ENCODE results near the gene CSK.

The CSK gene

GRCh38 chr15:74802862-74803447 is 21.1 kb downstream of the CSK start:
- DNase-seq, result no peak

DNA sequence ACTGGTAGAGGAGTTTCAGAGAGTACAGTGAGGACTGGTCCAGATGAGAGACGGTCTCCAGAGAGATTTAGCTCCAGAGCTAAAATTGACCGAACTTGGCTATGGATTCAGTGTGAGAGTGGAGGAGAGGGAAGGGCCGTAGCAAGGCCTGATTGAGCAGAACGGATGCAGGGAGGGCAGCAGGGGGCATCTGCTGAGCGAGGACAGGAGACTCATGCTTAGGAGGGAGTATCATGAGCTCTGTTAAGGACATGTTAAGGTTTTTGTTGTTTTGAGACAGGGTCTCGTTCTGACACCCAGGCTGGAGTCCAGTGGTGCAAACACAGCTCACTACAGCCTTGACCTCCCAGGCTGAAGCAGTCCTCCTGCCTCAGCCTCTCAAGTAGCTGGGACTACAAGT is 23.1 kb downstream of the CSK start:
- no peak for DNase-seq

- no peak for DNase-seq
Measured at GRCh38 chr15:74807282-74807681, 25.4 kb downstream of the CSK start.

DNA sequence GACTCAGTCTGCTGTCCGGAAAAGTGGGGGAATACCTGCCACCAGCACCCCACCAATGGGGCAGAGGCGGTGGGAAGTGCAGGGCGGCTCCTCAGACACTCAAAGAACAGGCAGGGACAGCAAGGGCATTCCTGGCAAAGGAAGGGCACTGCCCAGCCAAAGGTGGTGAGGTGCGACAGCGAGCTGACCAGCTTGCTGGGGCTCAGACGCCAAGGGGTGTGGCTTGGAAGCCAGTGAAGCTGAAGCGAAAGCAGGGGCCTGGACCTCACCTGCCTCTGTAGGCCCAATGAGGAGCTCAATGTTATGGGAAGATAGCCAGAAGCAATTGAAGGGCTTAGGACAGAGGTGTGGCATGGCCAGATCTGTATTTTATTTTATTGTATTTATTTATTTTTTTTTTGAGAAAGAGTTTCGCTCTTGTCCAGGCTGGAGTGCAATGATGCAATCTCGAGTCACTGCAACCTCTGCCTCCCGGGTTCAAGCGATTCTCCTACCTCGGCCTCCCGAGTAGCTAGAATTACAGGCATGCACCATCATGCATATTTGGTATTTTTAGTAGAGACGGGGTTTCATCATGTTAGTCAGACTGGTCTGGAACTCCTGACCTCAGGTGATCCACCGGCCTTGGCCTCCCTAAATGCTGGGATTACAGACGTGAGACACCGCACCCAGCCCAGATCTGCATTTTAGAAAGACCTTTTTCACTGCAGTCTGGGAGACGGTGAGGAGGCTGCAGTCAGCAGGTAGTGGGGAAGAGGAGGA is 26.4 kb downstream of the CSK start:
- no peak for DNase-seq

DNA sequence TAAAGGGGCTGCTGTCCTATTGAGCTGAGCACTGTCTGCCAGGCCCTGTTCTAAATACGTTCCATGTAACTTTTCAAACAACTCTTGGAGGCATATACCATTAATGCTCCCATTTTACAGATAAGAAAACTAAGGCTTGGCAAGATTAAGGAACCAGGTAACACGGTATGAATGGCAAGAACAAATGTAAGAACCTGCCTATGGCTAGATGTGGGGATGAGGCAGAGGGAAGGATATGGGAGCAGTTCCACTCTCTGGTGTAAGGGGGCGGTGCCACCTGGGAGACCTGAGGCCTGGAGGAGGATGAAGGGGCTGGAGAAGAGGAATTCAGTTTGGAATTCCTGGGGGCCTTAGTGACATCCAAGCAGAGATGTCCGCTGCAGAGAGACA is 27.0 kb downstream of the CSK start:
- no peak for DNase-seq

- no peak for DNase-seq
Measured at GRCh38 chr15:74809242-74809641, 27.4 kb downstream of the CSK start.

- no peak for DNase-seq
Measured at GRCh38 chr15:74809956-74810355, 28.1 kb downstream of the CSK start.

GRCh38 chr15:74812533-74812932 is 30.7 kb downstream of the CSK start, which contains the start of gene LMAN1L:
Gene LMAN1L, plus strand, starts transcription at chr15:74812835. Its CDS starts 20 bp downstream, at chr15:74812855.
- no peak for DNase-seq

DNA sequence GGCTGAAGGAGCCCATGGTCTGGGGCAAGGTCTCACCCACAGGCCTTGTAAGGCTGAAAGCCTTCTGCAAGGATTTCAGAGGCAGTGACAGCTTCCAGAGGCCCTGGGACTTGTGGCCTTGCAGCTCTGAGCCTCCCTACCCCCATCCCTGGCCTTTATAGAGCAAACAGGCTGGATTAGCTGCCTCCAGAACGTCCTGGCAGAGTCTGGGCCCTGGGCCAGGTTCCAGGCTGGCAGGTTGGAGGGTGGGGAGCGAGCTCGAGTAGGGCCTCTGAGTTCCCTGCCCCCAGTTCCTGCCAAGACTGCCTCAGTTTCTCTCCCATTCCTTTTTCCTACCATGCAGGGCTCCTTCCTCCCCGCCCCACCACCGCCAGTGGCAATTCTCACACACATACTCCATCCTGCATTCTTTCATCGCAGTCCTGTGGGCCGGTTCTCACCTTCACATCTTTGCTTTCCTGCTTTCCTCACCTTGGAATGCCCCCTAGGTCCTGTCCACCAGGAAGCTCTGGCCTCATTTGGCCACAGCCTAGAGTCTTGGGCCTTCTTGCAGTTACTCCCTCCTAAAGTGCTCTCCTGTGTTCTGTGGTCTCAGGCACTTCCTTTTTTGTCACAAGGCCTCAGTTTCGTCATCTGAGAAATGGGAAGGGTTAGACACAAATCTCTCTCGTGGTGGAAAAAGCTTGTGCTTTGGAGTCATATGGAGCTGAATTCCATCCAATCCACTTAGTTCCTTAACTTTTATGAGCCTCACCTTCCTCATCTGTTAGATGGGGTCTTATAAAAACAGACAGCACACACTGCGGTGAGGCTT is 33.4 kb downstream of the CSK start:
- no peak for DNase-seq

DNA sequence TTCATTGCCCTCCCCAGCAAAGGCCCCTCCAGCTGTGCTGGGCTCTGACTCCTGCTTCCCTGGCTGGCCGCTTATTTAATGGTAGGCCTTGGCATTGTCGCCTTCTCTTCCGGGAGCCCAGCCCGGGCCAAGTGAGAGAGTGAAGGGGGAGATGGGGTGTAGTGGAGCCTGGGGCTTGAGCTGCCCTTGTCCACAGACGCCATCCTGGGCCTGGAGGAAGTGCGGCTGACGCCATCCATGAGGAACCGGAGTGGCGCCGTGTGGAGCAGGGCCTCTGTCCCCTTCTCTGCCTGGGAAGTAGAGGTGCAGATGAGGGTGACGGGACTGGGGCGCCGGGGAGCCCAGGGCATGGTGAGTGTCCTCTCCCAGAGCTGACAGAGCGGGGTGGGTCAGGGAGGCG is 34.1 kb downstream of the CSK start:
- no peak for DNase-seq

GRCh38 chr15:74816624-74817369 is 34.9 kb downstream of the CSK start:
- DNase-seq, result no peak

DNA sequence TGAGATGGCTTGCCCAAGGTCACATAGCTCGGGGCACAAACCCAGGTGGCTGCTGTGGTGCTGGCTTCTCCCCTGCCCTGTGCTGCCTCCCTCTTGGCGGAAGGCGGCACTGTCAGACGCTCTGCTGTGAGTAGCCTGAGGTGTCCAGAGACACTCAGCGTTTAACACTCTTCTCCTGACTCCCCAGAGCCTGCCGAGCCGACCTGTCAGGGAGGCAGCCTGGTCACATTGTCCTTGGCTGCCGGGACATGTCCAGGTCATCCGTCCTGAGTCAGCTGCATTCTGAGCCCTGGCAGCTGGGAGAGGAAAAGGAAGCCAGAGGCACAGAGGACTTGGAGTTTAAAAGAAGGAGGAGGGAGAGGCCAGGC is 35.5 kb downstream of the CSK start:
- DNase-seq, result no peak

DNA sequence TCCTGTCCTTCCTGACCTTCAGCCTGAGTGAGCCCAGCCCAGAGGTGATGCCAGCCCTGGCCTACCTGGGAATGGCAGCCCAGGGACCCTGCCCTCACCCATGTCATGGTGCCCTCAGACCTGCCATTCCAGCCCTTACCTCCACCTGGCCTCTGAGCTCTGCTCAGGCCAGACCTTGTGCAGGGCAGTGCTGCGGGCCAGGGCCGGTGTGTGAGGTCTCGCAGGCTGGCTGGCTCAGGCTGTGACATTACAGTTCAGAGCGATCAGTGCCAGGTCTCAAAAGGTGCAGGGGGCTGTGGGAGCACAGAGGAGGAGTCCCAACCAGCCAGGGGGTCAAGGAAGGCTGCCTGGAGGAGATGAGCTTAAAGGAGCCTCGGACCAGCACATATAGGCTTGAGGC is 38.2 kb downstream of the CSK start:
- no peak for DNase-seq

- DNase-seq, result no peak
Measured at GRCh38 chr15:74821091-74821789, 39.4 kb downstream of the CSK start.

DNA sequence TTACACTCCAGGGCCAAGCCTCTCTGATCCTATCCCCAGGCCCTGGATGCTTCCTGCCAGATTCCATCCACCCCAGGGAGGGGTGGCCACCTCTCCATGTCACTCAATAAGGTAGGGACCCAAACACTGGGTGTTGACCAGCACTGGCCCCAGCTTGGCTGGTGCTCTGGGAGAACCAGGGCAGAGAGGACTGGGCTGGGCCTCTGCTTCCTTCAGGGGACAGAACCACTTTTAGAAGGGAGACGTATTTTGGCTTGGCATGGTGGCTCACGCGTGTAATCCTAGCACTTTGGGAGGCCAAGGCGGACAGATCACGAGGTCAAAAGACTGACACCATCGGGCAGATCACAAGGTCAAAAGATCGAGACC is 39.9 kb downstream of the CSK start:
- no peak for DNase-seq

- DNase-seq, result no peak
Measured at GRCh38 chr15:74822233-74822632, 40.4 kb downstream of the CSK start.

- DNase-seq, result no peak
Measured at GRCh38 chr15:74823324-74823723, 41.4 kb downstream of the CSK start.

DNA sequence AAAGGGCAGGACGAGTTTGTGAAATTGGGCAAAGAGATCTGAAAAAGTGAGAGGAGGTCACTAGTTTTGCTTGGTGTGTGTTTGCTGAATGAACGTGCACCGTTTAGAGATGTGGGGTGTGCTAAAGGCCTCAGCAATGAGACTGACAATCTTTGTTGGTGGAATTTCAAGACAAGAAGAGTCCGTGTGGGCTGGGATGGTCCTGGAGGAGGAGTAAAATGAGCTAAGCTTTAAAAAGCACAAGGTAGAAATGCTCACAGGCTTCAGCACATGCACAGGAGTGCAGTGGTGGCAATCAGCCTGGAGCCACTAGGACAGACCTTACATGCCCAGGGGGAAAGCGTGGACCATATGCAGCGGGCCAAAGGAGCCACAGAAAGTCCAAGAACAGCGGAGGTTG is 43.1 kb downstream of the CSK start:
- no peak for DNase-seq

GRCh38 chr15:74825866-74826265 is 44.0 kb downstream of the CSK start:
- no peak for DNase-seq

GRCh38 chr15:74826364-74826819 is 44.5 kb downstream of the CSK start, which contains the start of gene CPLX3:
Gene CPLX3, plus strand, starts transcription at chr15:74826627. Its CDS starts 77 bp downstream, at chr15:74826704.
- DNase-seq, result peak; percentile 30

- DNase-seq, result no peak
Measured at GRCh38 chr15:74826921-74827320, 45.0 kb downstream of the CSK start.

DNA sequence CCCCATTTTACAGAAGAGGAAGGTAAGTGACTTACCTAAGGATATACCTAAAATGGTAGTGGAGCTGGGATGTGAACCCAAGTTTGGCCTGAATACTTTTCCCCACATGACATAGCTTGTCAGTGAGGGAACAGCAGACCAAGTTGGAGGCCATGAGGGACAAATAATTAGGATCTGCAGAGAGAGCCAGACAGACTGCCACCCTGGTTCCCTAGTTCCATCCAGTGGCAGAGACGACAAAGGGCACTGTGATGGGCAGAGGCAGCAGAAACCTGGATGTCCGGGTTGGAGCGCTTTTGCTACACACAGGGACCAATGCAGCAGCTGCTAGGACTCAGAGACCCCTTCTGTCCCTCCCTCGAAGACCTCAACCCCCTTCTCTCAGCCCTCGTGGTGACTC is 45.7 kb downstream of the CSK start:
- DNase-seq, result no peak
